ENCODE results near the gene NUMB.

NUMB gene

GRCh38 chr14:73372529-73372928, 85.8 kb downstream of the NUMB start:
- CTCF ChIA-PET: no interaction called here
- no peak for DNase-seq (ENCODE audit: low spot score)
- no peak for TF ChIP-seq CTCF (conservative IDR thresholded peaks at IDR 0.05; ENCODE audit: low read depth)
- POLR2A ChIA-PET (ENCODE audit: low non-redundant PET): no interaction called here
- no peak overlapping the region for H3K27ac ChIP-seq

GRCh38 chr14:73370561-73370960, 87.8 kb downstream of the NUMB start:
- no peak for TF ChIP-seq CTCF (conservative IDR thresholded peaks at IDR 0.05; ENCODE audit: low read depth)
- H3K27ac ChIP-seq: no peak overlapping the region
- no peak for DNase-seq (ENCODE audit: low spot score)
- POLR2A ChIA-PET (ENCODE audit: low non-redundant PET): no interaction called here
- CTCF ChIA-PET: interaction anchor here (0.6 kb wide), 1 partner anchor 79 kb away, joined by 4 read pairs; no protein-coding TSS in a partner anchor

- no peak overlapping the region for H3K27ac ChIP-seq
- no peak for TF ChIP-seq CTCF (conservative IDR thresholded peaks at IDR 0.05; ENCODE audit: low read depth)
- ChIA-PET POLR2A (ENCODE audit: low non-redundant PET) (no interaction called here), CTCF (no interaction called here)
- no peak for DNase-seq (ENCODE audit: low spot score)
Observed at GRCh38 chr14:73369428-73369827, 88.9 kb downstream of the NUMB start.

- no peak for TF ChIP-seq CTCF (conservative IDR thresholded peaks at IDR 0.05; ENCODE audit: low read depth)
- no peak overlapping the region for H3K27ac ChIP-seq
- ChIA-PET CTCF (interaction anchor here (0.6 to 1.0 kb wide), 2 partner anchors 23 to 103 kb away, joined by 5 to 7 read pairs; no protein-coding TSS in a partner anchor), POLR2A (ENCODE audit: low non-redundant PET) (no interaction called here)
- DNase-seq (ENCODE audit: low spot score): no peak
Observed at GRCh38 chr14:73368616-73369015, 89.7 kb downstream of the NUMB start.

GRCh38 chr14:73365727-73366126, 92.6 kb downstream of the NUMB start:
- ChIA-PET POLR2A (ENCODE audit: low non-redundant PET) (no interaction called here), CTCF (no interaction called here)
- H3K27ac ChIP-seq: no peak overlapping the region
- no peak for TF ChIP-seq CTCF (conservative IDR thresholded peaks at IDR 0.05; ENCODE audit: low read depth)
- DNase-seq (ENCODE audit: low spot score): no peak

- POLR2A ChIA-PET (ENCODE audit: low non-redundant PET): no interaction called here
- H3K27ac ChIP-seq: no peak overlapping the region
- no peak for TF ChIP-seq CTCF (conservative IDR thresholded peaks at IDR 0.05; ENCODE audit: low read depth)
- no peak for DNase-seq (ENCODE audit: low spot score)
- CTCF ChIA-PET: no interaction called here
Observed at GRCh38 chr14:73364559-73364958, 93.8 kb downstream of the NUMB start.

- ChIA-PET CTCF (interaction anchor here (0.6 kb wide), 1 partner anchor 439 kb away, joined by 3 read pairs; no protein-coding TSS in a partner anchor), POLR2A (ENCODE audit: low non-redundant PET) (no interaction called here)
- no peak for TF ChIP-seq CTCF (conservative IDR thresholded peaks at IDR 0.05; ENCODE audit: low read depth)
Observed at GRCh38 chr14:73359445-73359844, 98.9 kb downstream of the NUMB start.

More at GRCh38 chr14:73359445-73359844, 98.9 kb downstream of the NUMB start:
- DNase-seq (ENCODE audit: low spot score): no peak
- no peak overlapping the region for H3K27ac ChIP-seq
